ENCODE data around the gene MANSC1. TPM values are rescaled to one million over a fixed set of nuclear protein-coding genes. Genes with fewer than 3 reads are reported as not detected.

Gene MANSC1
- total and polyA plus RNA-seq, 2 of the 13 experiments (the other 11 are each of a cell fraction or from before 2014, with no cell fraction given): 1.9 to 4.2 TPM

- TF ChIP-seq ZHX2 (IDR thresholded peaks at IDR 0.05; ENCODE audit: low read depth): no peak
- TF ChIP-seq ZHX2 (CRISPR knock-in tag; IDR thresholded peaks at IDR 0.05; ENCODE audit: borderline replicate concordance): no peak
- peak; percentile 63; the same call in 1 of the 2 replicates for TF ChIP-seq HOMEZ (CRISPR knock-in tag; IDR thresholded peaks at IDR 0.05; ENCODE audit: low read depth)
- TF ChIP-seq FOXJ3 (CRISPR knock-in tag; IDR thresholded peaks at IDR 0.05; ENCODE audit: borderline replicate concordance): 0 out of 2 replicates have a peak, but pooled peaks have one; percentile 19
- no peak for TF ChIP-seq CREBL2 (CRISPR knock-in tag; IDR thresholded peaks at IDR 0.05; ENCODE audit: borderline replicate concordance)
- TF ChIP-seq ZNF619 (CRISPR knock-in tag; IDR thresholded peaks at IDR 0.05): no peak
- peak; percentile 77; the same call in 1 of the 2 replicates for TF ChIP-seq HMG20A (CRISPR knock-in tag; IDR thresholded peaks at IDR 0.05; ENCODE audit: borderline replicate concordance)
- TF ChIP-seq KMT2B (CRISPR knock-in tag; IDR thresholded peaks at IDR 0.05): 0 out of 2 replicates have a peak, but pooled peaks have one; percentile 55
- TF ChIP-seq ZNF615 (CRISPR knock-in tag; IDR thresholded peaks at IDR 0.05; ENCODE audit: borderline replicate concordance): no peak
- TF ChIP-seq ZMAT3 (CRISPR knock-in tag; conservative IDR thresholded peaks at IDR 0.05): 0 out of 2 replicates have a peak, but pooled peaks have one; percentile 32
- TF ChIP-seq SOX13 (IDR thresholded peaks at IDR 0.05): 0 out of 2 replicates have a peak, but pooled peaks have one; percentile 37
- TF ChIP-seq SOX13 (CRISPR knock-in tag; conservative IDR thresholded peaks at IDR 0.05 in 1 of 2, IDR thresholded peaks at IDR 0.05 in 1 of 2): peak in 1 of 2 experiments; percentile 78; a peak in 2 of 4 replicates
- TF ChIP-seq ZFP41 (CRISPR knock-in tag; IDR thresholded peaks at IDR 0.05; ENCODE audit: borderline replicate concordance): no peak
- TF ChIP-seq PAX8 (CRISPR knock-in tag; IDR thresholded peaks at IDR 0.05; ENCODE audit: borderline replicate concordance): no peak
- TF ChIP-seq ZBTB38 (CRISPR knock-in tag; IDR thresholded peaks at IDR 0.05): 0 out of 2 replicates have a peak, but pooled peaks have one; percentile 14
- peak; percentile 94 for TF ChIP-seq SALL1 (CRISPR knock-in tag; IDR thresholded peaks at IDR 0.05)
- TF ChIP-seq CHD4 (IDR thresholded peaks at IDR 0.05; ENCODE audit: borderline replicate concordance, low read length): peak; percentile 40; the same call in 1 of the 2 replicates
- peak; percentile 55; the same call in 1 of the 2 replicates for TF ChIP-seq POGZ (CRISPR knock-in tag; IDR thresholded peaks at IDR 0.05)
- TF ChIP-seq HMG20B (CRISPR knock-in tag; conservative IDR thresholded peaks at IDR 0.05): peak; percentile 78; the same call in 1 of the 2 replicates
- TF ChIP-seq SAP130 (CRISPR knock-in tag; IDR thresholded peaks at IDR 0.05; ENCODE audit: low read depth): peak; percentile 48
- peak; percentile 62; the same call in 1 of the 2 replicates for TF ChIP-seq ZNF644 (CRISPR knock-in tag; IDR thresholded peaks at IDR 0.05; ENCODE audit: low read depth)
- peak; percentile 81 for TF ChIP-seq FOXA1 (IDR thresholded peaks at IDR 0.05)
- TF ChIP-seq FOXA1 (CRISPR knock-in tag; IDR thresholded peaks at IDR 0.05): peak; percentile 89
Observed at GRCh38 chr12:12398026-12398859, 48.2 kb upstream of the MANSC1 start (continued).

Data from HepG2 (cell line).